Measurements from ENCODE around the gene FOXR1.
A peak's percentile ranks its signal among the peaks of the same experiment; 100 is the strongest.
"Not testable (repeated sequence)": the region's sequence is repeated elsewhere in the genome, so short reads cannot be mapped to it uniquely, and the experiment has no call there.

Gene FOXR1

GRCh38 chr11:118948000-118948399 lies 23.6 kb upstream of the FOXR1 start:
- no peak for DNase-seq

GRCh38 chr11:118953265-118953664 lies 18.3 kb upstream of the FOXR1 start:
- DNase-seq, result peak; percentile 7

GRCh38 chr11:118953976-118954375 lies 17.6 kb upstream of the FOXR1 start:
- DNase-seq, result not testable (repeated sequence)

- DNase-seq, result peak; percentile 1
These were observed 15.3 kb upstream of the FOXR1 start, which contains the start of gene UPK2 for GRCh38 chr11:118956094-118956846. Gene UPK2 (plus strand): TSS chr11:118956298. CDS start chr11:118956351, 53 bp downstream.

GRCh38 chr11:118956847-118957469 lies 14.6 kb upstream of the FOXR1 start:
- DNase-seq, result no peak

GRCh38 chr11:118957549-118957948 lies 14.0 kb upstream of the FOXR1 start:
- no peak for DNase-seq

GRCh38 chr11:118957968-118958367 lies 13.6 kb upstream of the FOXR1 start:
- DNase-seq, result no peak

- DNase-seq, result no peak
These were observed 13.0 kb upstream of the FOXR1 start for GRCh38 chr11:118958577-118958976.

GRCh38 chr11:118961189-118961588 lies 10.4 kb upstream of the FOXR1 start:
- no peak for DNase-seq

- no peak for DNase-seq
These were observed 10.0 kb upstream of the FOXR1 start for GRCh38 chr11:118961591-118961990.

- not testable (repeated sequence) for DNase-seq
These were observed 2.1 kb upstream of the FOXR1 start for GRCh38 chr11:118969508-118969907.

GRCh38 chr11:118973985-118974384 lies 2.4 kb downstream of the FOXR1 start:
- no peak for DNase-seq

- no peak for DNase-seq
These were observed 4.5 kb downstream of the FOXR1 start for GRCh38 chr11:118975771-118976709.

GRCh38 chr11:118979434-118979833 lies 7.9 kb downstream of the FOXR1 start:
- no peak for DNase-seq

- no peak for DNase-seq
These were observed 8.8 kb downstream of the FOXR1 start for GRCh38 chr11:118980191-118980881.

- not testable (repeated sequence) for DNase-seq
These were observed 12.8 kb downstream of the FOXR1 start for GRCh38 chr11:118984337-118984736.

GRCh38 chr11:118984825-118985224 lies 13.3 kb downstream of the FOXR1 start:
- no peak for DNase-seq

GRCh38 chr11:118988280-118988679 lies 16.7 kb downstream of the FOXR1 start:
- no peak for DNase-seq

GRCh38 chr11:118991486-118992038 lies 20.0 kb downstream of the FOXR1 start:
- DNase-seq, result not testable (repeated sequence)

- DNase-seq, result no peak
These were observed 25.5 kb downstream of the FOXR1 start for GRCh38 chr11:118996926-118997626.

- peak; percentile 19 for DNase-seq
These were observed 26.2 kb downstream of the FOXR1 start, which contains the start of gene CENATAC for GRCh38 chr11:118997627-118998387. Gene CENATAC (plus strand): TSS chr11:118998138. CDS start chr11:118998198, 60 bp downstream.

Data from NCI-H1694 (cell line).